ENCODE data around the gene TAS2R1. TPM values are rescaled to one million over a fixed set of nuclear protein-coding genes. Genes with fewer than 3 reads are reported as not detected.

Gene TAS2R1
- total RNA-seq, 1 donor from 2014 or later, result not detected

- no peak for ATAC-seq (ENCODE audit: poor library complexity)
- no peak for DNase-seq
- intact Hi-C loops (cut with DNase I), result no loop called here
These were observed 33.3 kb downstream of the TAS2R1 start for GRCh38 chr5:9596824-9597223.

GRCh38 chr5:9596171-9596780, 33.9 kb downstream of the TAS2R1 start:
- DNase-seq (no peak), ATAC-seq (ENCODE audit: poor library complexity) (no peak)
- intact Hi-C loops (cut with DNase I), result no loop called here

GRCh38 chr5:9594913-9595312, 35.2 kb downstream of the TAS2R1 start:
- DNase-seq, result no peak
- ATAC-seq (ENCODE audit: poor library complexity), result no peak
- intact Hi-C loops (cut with DNase I), result no loop called here

- ATAC-seq (ENCODE audit: poor library complexity) (no peak), DNase-seq (no peak)
- intact Hi-C loops (cut with DNase I), result no loop called here
These were observed 40.9 kb downstream of the TAS2R1 start for GRCh38 chr5:9589049-9589835.

- no peak for ATAC-seq (ENCODE audit: poor library complexity)
- no peak for DNase-seq
- intact Hi-C loops (cut with DNase I), result no loop called here
These were observed 41.9 kb downstream of the TAS2R1 start for GRCh38 chr5:9588254-9588653.

- DNase-seq (no peak), ATAC-seq (ENCODE audit: poor library complexity) (no peak)
- intact Hi-C loops (cut with DNase I), result no loop called here
These were observed 43.0 kb downstream of the TAS2R1 start for GRCh38 chr5:9587135-9587534.

GRCh38 chr5:9582406-9582805, 47.7 kb downstream of the TAS2R1 start:
- intact Hi-C loops (cut with DNase I), result no loop called here
- ATAC-seq (ENCODE audit: poor library complexity), result no peak
- DNase-seq, result no peak

Other genes starting within 250 kb of the TAS2R1 start
- gene SEMA5A, start 84.3 kb downstream of the TAS2R1 start, total RNA-seq, result 27.1 TPM